Common myeloid progenitor, CD34-positive (primary cell): ENCODE results near the gene LAMA5.

ENCODE experiments used
- CTCF ChIA-PET: fragments of 350-600 bp; sonication (Branson Sonifier 250); formaldehyde crosslinking; loops from one replicate; lab custom pipeline; 2021; ENCODE audit warnings: antibody characterized with exemption; lab: Charles Lee
- POLR2A ChIA-PET: fragments of 350-600 bp; sonication (Branson Sonifier 250); formaldehyde crosslinking; loops from one replicate; lab custom pipeline; 2021; ENCODE audit warnings: antibody characterized with exemption; lab: Charles Lee
- DNase-seq, 3 donors: peaks; one replicate each; pipeline versions ENCODE4 v3.0.0 to v3.0.0-alpha.2; 2013
- H3K27ac ChIP-seq, 2 experiments: 1 replicate in 1 of 2; 2 replicates in 1 of 2; pipeline ENCODE4 v1.7.0; 2013; ENCODE audit warnings: inconsistent platforms in 2 of 2, low read length in 2 of 2, mild to moderate bottlenecking in 2 of 2, low read depth in 1 of 2, moderate library complexity in 1 of 2; ENCODE audit not compliant: severe bottlenecking in 2 of 2, insufficient read depth in 1 of 2, poor library complexity in 1 of 2
- H3K27me3 ChIP-seq, 5 experiments: replicated peaks in 2 of 5; 1 replicate in 3 of 5; 2 replicates in 2 of 5; pipeline versions ENCODE4 v1.6.1 to v1.7.0; 2013; ENCODE audit warnings: low read length in 4 of 5, mild to moderate bottlenecking in 2 of 5, moderate library complexity in 2 of 5, inconsistent platforms in 1 of 5; ENCODE audit not compliant: insufficient read depth in 5 of 5, control insufficient read depth in 4 of 5
- H3K36me3 ChIP-seq, 4 experiments: 1 replicate in 2 of 4; 2 replicates in 2 of 4; pipeline versions ENCODE4 v1.6.1 to v1.7.0; 2013; ENCODE audit warnings: low read length in 3 of 4, control low read depth in 1 of 4, mild to moderate bottlenecking in 1 of 4; ENCODE audit not compliant: control insufficient read depth in 4 of 4, insufficient read depth in 4 of 4
- H3K4me1 ChIP-seq, 4 experiments: 1 replicate in 3 of 4; 2 replicates in 1 of 4; pipeline versions ENCODE4 v1.6.1 to v1.7.1; 2013; ENCODE audit warnings: low read length in 3 of 4, mild to moderate bottlenecking in 3 of 4, control low read depth in 1 of 4, inconsistent platforms in 1 of 4, moderate library complexity in 1 of 4; ENCODE audit not compliant: control insufficient read depth in 4 of 4, insufficient read depth in 4 of 4; ENCODE audit errors: control extremely low read depth in 1 of 4
- H3K4me3 ChIP-seq, 7 experiments: 1 replicate in 4 of 7; 2 replicates in 3 of 7; pipeline versions ENCODE4 v1.5.1 to v1.7.0; 2013; ENCODE audit warnings: mild to moderate bottlenecking in 7 of 7, low read length in 6 of 7, moderate library complexity in 6 of 7, inconsistent platforms in 2 of 7, low read depth in 2 of 7, control low read depth in 1 of 7; ENCODE audit not compliant: insufficient read depth in 4 of 7, control insufficient read depth in 1 of 7; ENCODE audit errors: extremely low read depth in 1 of 7
- H3K9me3 ChIP-seq, 5 experiments: 1 replicate in 4 of 5; 2 replicates in 1 of 5; pipeline versions ENCODE4 v1.6.1 to v1.7.1; 2013; ENCODE audit warnings: low read length in 4 of 5, mild to moderate bottlenecking in 2 of 5, inconsistent platforms in 1 of 5, low read depth in 1 of 5, moderate library complexity in 1 of 5; ENCODE audit not compliant: control insufficient read depth in 4 of 5, insufficient read depth in 2 of 5; ENCODE audit errors: control extremely low read depth in 1 of 5
- WGBS: methylation state at CpG from one replicate; pipeline ENCODE4 v1.1.5; 2013; ENCODE audit not compliant: insufficient coverage; 5-methylcytosine and 5-hydroxymethylcytosine counted together

LAMA5 gene

GRCh38 chr20:62363920-62364851 lies 2.9 kb downstream of the LAMA5 start:
- CTCF ChIA-PET: interaction anchor here (0.7 to 1.7 kb wide), 5 partner anchors 11 to 63 kb away, joined by 3 to 4 read pairs (median 3); no protein-coding TSS in a partner anchor
- Histone ChIP-seq H3K27ac (no peak overlapping the region), H3K36me3 (no peaks in the 10 kb centered on the region), H3K4me3 (no peak overlapping the region), H3K9me3 (no peaks in the 10 kb centered on the region), H3K27me3 (peaks cover 0 to 45% (median 13%) of the 10 kb centered on the region in 5 experiments), H3K4me1 (peaks cover 0 to 26% (median 22%) of the 10 kb centered on the region in 4 experiments)
- no peak for DNase-seq
- 89% methylated on average over 22 of the region's 22 CpGs for WGBS
- POLR2A ChIA-PET: interaction anchor here (0.8 kb wide), 1 partner anchor 23 kb away, joined by 3 read pairs; the partner anchor contains the start of gene RPS21

- 88% methylated on average over 18 of the region's 20 CpGs for WGBS
- DNase-seq: no peak
- Histone ChIP-seq H3K27me3 (peaks cover 0 to 36% (median 10%) of the 10 kb centered on the region in 5 experiments), H3K9me3 (no peaks in the 10 kb centered on the region), H3K27ac (no peak overlapping the region), H3K36me3 (no peaks in the 10 kb centered on the region), H3K4me3 (no peak overlapping the region), H3K4me1 (peaks cover 0 to 19% (median 19%) of the 10 kb centered on the region in 4 experiments)
- POLR2A ChIA-PET: interaction anchor here (0.6 to 0.8 kb wide), 2 partner anchors 24 to 28 kb away, joined by 3 to 4 read pairs; partner anchors contain the start of gene RPS21
- CTCF ChIA-PET: interaction anchor here (0.7 to 1.1 kb wide), 3 partner anchors 20 to 22 kb away, joined by 3 to 4 read pairs (median 3); no protein-coding TSS in a partner anchor
Measured at GRCh38 chr20:62362991-62363919, 3.9 kb downstream of the LAMA5 start.

GRCh38 chr20:62362590-62362940 lies 4.5 kb downstream of the LAMA5 start:
- 74% methylated on average over 11 of the region's 13 CpGs for WGBS
- ChIA-PET POLR2A (interaction anchor here (0.6 kb wide), 1 partner anchor 29 kb away, joined by 4 read pairs; no protein-coding TSS in a partner anchor), CTCF (interaction anchor here (1.1 kb wide), 1 partner anchor 20 kb away, joined by 3 read pairs; no protein-coding TSS in a partner anchor)
- Histone ChIP-seq H3K9me3 (no peaks in the 10 kb centered on the region), H3K27me3 (peaks cover 0 to 29% (median 4%) of the 10 kb centered on the region in 5 experiments), H3K4me3 (no peak overlapping the region), H3K27ac (no peak overlapping the region), H3K4me1 (peaks cover 0 to 16% (median 14%) of the 10 kb centered on the region in 4 experiments), H3K36me3 (no peaks in the 10 kb centered on the region)
- no peak for DNase-seq

- Histone ChIP-seq H3K9me3 (no peaks in the 10 kb centered on the region), H3K4me3 (no peak overlapping the region), H3K27ac (no peak overlapping the region), H3K27me3 (peaks cover 0 to 25% (median 4%) of the 10 kb centered on the region in 5 experiments), H3K4me1 (peaks cover 0 to 19% (median 15%) of the 10 kb centered on the region in 4 experiments), H3K36me3 (no peaks in the 10 kb centered on the region)
- CTCF ChIA-PET: interaction anchor here (1.1 kb wide), 1 partner anchor 21 kb away, joined by 3 read pairs; no protein-coding TSS in a partner anchor
- POLR2A ChIA-PET: no interaction called here
- no peak for DNase-seq
- 95% methylated on average over 34 of the region's 34 CpGs for WGBS
Measured at GRCh38 chr20:62361799-62362589, 5.1 kb downstream of the LAMA5 start.

- Histone ChIP-seq H3K27me3 (peaks cover 0 to 18% (median 3%) of the 10 kb centered on the region in 5 experiments), H3K4me3 (no peak overlapping the region), H3K9me3 (no peaks in the 10 kb centered on the region), H3K36me3 (no peaks in the 10 kb centered on the region), H3K4me1 (peaks cover 0 to 21% (median 15%) of the 10 kb centered on the region in 4 experiments), H3K27ac (no peak overlapping the region)
- 91% methylated on average over 14 of the region's 25 CpGs for whole genome bisulfite sequencing
- no peak for DNase-seq
- ChIA-PET CTCF (no interaction called here), POLR2A (no interaction called here)
Measured at GRCh38 chr20:62360854-62361798, 6.0 kb downstream of the LAMA5 start.
